WTC11 (cell line): ENCODE measurements around the gene TSPO2. TPM values are rescaled to one million over a fixed set of nuclear protein-coding genes. Genes with fewer than 3 reads are reported as not detected.

ENCODE experiments used
- ATAC-seq: fragments of 200-7000 bp; cut with Tn5 transposase; 2 replicates; pipeline ENCODE4 v1.10.0; 2021; ENCODE audit warnings: mild to moderate bottlenecking, moderate library complexity
- CTCF ChIA-PET: fragments of 300-600 bp; sonication (Branson Sonifier 250); formaldehyde crosslinking; loops from one replicate; lab custom pipeline; 2021; ENCODE audit warnings: antibody characterized with exemption; lab: Charles Lee
- POLR2A ChIA-PET: fragments of 350-600 bp; sonication (Branson Sonifier 250); formaldehyde crosslinking; loops from one replicate; lab custom pipeline; 2021; ENCODE audit warnings: antibody characterized with exemption; lab: Charles Lee
- DNase-seq: peaks from one replicate; pipeline ENCODE4 v3.0.0; 2021; ENCODE audit warnings: low spot score
- H3K27ac Mint-ChIP-seq: 2 replicates; pipeline ENCODE4 v1.8.0; 2021; ENCODE audit warnings: mixed read lengths
- H3K27me3 Mint-ChIP-seq: 2 replicates; pipeline ENCODE4 v1.8.0; 2021; ENCODE audit warnings: low read depth, mild to moderate bottlenecking, moderate library complexity, mixed read lengths
- H3K36me3 Mint-ChIP-seq: 2 replicates; pipeline ENCODE4 v1.8.0; 2021; ENCODE audit warnings: mixed read lengths
- H3K4me1 Mint-ChIP-seq: 2 replicates; pipeline ENCODE4 v1.8.0; 2022; ENCODE audit warnings: mixed read lengths
- H3K4me3 Mint-ChIP-seq: 2 replicates; pipeline ENCODE4 v1.8.0; 2021; ENCODE audit warnings: mild to moderate bottlenecking, moderate library complexity, mixed read lengths
- H3K9me3 Mint-ChIP-seq: 2 replicates; pipeline ENCODE4 v1.8.0; 2021; ENCODE audit warnings: mixed read lengths
- AR ChIP-seq: fragments of 250-450 bp; sonication (Bioruptor Pico); IDR thresholded peaks from 2 replicates; pipeline ENCODE4 v1.9.0; 2021; ENCODE audit warnings: mild to moderate bottlenecking
- CDX4 ChIP-seq: fragments of 250-450 bp; sonication (Bioruptor Pico); IDR thresholded peaks from 2 replicates; pipeline ENCODE4 v1.9.0; 2021; ENCODE audit warnings: moderate library complexity, mild to moderate bottlenecking, inconsistent platforms, borderline replicate concordance
- ETV6 ChIP-seq: sonication (generic); formaldehyde crosslinking; IDR thresholded peaks from 2 replicates; pipeline ENCODE4 v1.8.1; 2022; ENCODE audit warnings: mild to moderate bottlenecking, missing genetic modification reagents
- FOXP1 ChIP-seq: sonication (generic); formaldehyde crosslinking; IDR thresholded peaks from 2 replicates; pipeline ENCODE4 v1.8.0; 2022; ENCODE audit warnings: missing genetic modification reagents, mild to moderate bottlenecking, moderate library complexity, borderline replicate concordance
- GTF2I ChIP-seq: fragments of 250-450 bp; sonication (Bioruptor Pico); conservative IDR thresholded peaks from 2 replicates; pipeline ENCODE4 v1.4.0; 2021; ENCODE audit warnings: mild to moderate bottlenecking
- JUN ChIP-seq: sonication (generic); formaldehyde crosslinking; IDR thresholded peaks from 2 replicates; pipeline ENCODE4 v1.8.0; 2023; ENCODE audit warnings: mild to moderate bottlenecking, missing genetic modification reagents
- NFYB ChIP-seq: sonication (generic); formaldehyde crosslinking; conservative IDR thresholded peaks from 2 replicates; pipeline ENCODE4 v1.8.0; 2022; ENCODE audit warnings: low read depth, missing genetic modification reagents
- NR2C2 ChIP-seq: sonication (generic); formaldehyde crosslinking; IDR thresholded peaks from 2 replicates; pipeline ENCODE4 v1.8.0; 2022; ENCODE audit warnings: mild to moderate bottlenecking, missing genetic modification reagents
- PRDM15 ChIP-seq: sonication (generic); formaldehyde crosslinking; IDR thresholded peaks from 2 replicates; pipeline ENCODE4 v1.8.0; 2022; ENCODE audit warnings: missing genetic modification reagents
- PRRX2 ChIP-seq: fragments of 250-450 bp; sonication (Bioruptor Pico); IDR thresholded peaks from 2 replicates; pipeline ENCODE4 v1.8.0; 2021; ENCODE audit warnings: mild to moderate bottlenecking
- RELA ChIP-seq: sonication (generic); formaldehyde crosslinking; IDR thresholded peaks from 2 replicates; pipeline ENCODE4 v1.8.1; 2022; ENCODE audit warnings: missing genetic modification reagents, mild to moderate bottlenecking, borderline replicate concordance
- SMAD3 ChIP-seq: sonication (generic); formaldehyde crosslinking; IDR thresholded peaks from 2 replicates; pipeline ENCODE4 v1.8.0; 2022; ENCODE audit warnings: missing genetic modification reagents, mild to moderate bottlenecking, borderline replicate concordance
- SOX15 ChIP-seq: fragments of 250-450 bp; sonication (Bioruptor Pico); IDR thresholded peaks from 2 replicates; pipeline ENCODE4 v1.9.0; 2021; ENCODE audit warnings: mild to moderate bottlenecking
- STAT6 ChIP-seq: sonication (generic); formaldehyde crosslinking; conservative IDR thresholded peaks from 2 replicates; pipeline ENCODE4 v1.8.1; 2023; ENCODE audit warnings: mild to moderate bottlenecking, low read depth, missing genetic modification reagents, moderate library complexity
- USF1 ChIP-seq: sonication (generic); formaldehyde crosslinking; IDR thresholded peaks from 2 replicates; pipeline ENCODE4 v1.8.0; 2022; ENCODE audit warnings: mild to moderate bottlenecking, missing genetic modification reagents
- ZBTB43 ChIP-seq: sonication (generic); formaldehyde crosslinking; IDR thresholded peaks from 2 replicates; pipeline ENCODE4 v1.8.1; 2023; ENCODE audit warnings: mild to moderate bottlenecking, missing genetic modification reagents
- ZNF281 ChIP-seq: sonication (generic); formaldehyde crosslinking; IDR thresholded peaks from 2 replicates; pipeline ENCODE4 v1.8.0; 2023; ENCODE audit warnings: mild to moderate bottlenecking, missing genetic modification reagents
- ZNF423 ChIP-seq: fragments of 250-450 bp; sonication (Bioruptor Pico); IDR thresholded peaks from 2 replicates; pipeline ENCODE4 v2.1.2; 2022; ENCODE audit warnings: mild to moderate bottlenecking, moderate library complexity
- total RNA-seq: library from RNA; stranded (reverse); gene quantifications from 3 replicates; pipeline ENCODE4 v1.2.3, GENCODE V29; 2021

TSPO2 gene
- total RNA-seq, 1 experiment from 2014 or later: not detected

GRCh38 chr6:41073203-41073967 is 31.1 kb downstream of the TSPO2 start (continued):
- TF ChIP-seq ZNF281 (CRISPR knock-in tag) (no peak), STAT6 (CRISPR knock-in tag) (no peak), USF1 (CRISPR knock-in tag) (no peak), SOX15 (CRISPR knock-in tag) (no peak), SMAD3 (CRISPR knock-in tag) (no peak), JUN (peak; percentile 71; the same call in 1 of the 2 replicates), NFYB (CRISPR knock-in tag) (no peak), ZNF423 (CRISPR knock-in tag) (peak; percentile 59), ETV6 (CRISPR knock-in tag) (no peak), NR2C2 (no peak), PRRX2 (0 out of 2 replicates have a peak, but pooled peaks have one; percentile 20), FOXP1 (0 out of 2 replicates have a peak, but pooled peaks have one; percentile 46), PRDM15 (CRISPR knock-in tag) (no peak; the same call in 1 of the 2 replicates), CDX4 (CRISPR knock-in tag) (no peak)

GRCh38 chr6:41073968-41074691 is 31.9 kb downstream of the TSPO2 start:
- peaks cover 37% of the 10 kb centered on the region for H3K4me1 Mint-ChIP-seq
- no peak for ATAC-seq
- no peak for DNase-seq
- peak overlapping the region; percentile 92 for H3K27ac Mint-ChIP-seq
- no peaks in the 10 kb centered on the region for H3K9me3 Mint-ChIP-seq
- ChIA-PET POLR2A (no interaction called here), CTCF (interaction anchor here (1.6 kb wide), 1 partner anchor 27 kb away, joined by 4 read pairs; no protein-coding TSS in a partner anchor)
- H3K4me3 Mint-ChIP-seq: peak overlapping the region; percentile 85
- no peaks in the 10 kb centered on the region for H3K27me3 Mint-ChIP-seq
- peaks cover 14% of the 10 kb centered on the region for H3K36me3 Mint-ChIP-seq
- TF ChIP-seq ZBTB43 (CRISPR knock-in tag): no peak
- TF ChIP-seq AR (CRISPR knock-in tag): no peak
- no peak for TF ChIP-seq RELA (CRISPR knock-in tag)
- no peak for TF ChIP-seq GTF2I (CRISPR knock-in tag)
